IPS DF 6.9 (cell line): ENCODE measurements around the gene GLP1R.

Experiments
- DNase-seq: peaks from one replicate; pipeline ENCODE4 v3.0.0-alpha.2; 2013; ENCODE audit warnings: low read depth, low spot score
- H3K27ac ChIP-seq: one replicate; pipeline ENCODE4 v1.5.1; 2013; ENCODE audit warnings: low read length, control low read depth
- H3K27me3 ChIP-seq: 2 replicates; pipeline ENCODE4 v1.6.1; 2013; ENCODE audit warnings: mild to moderate bottlenecking, low read length; ENCODE audit not compliant: control insufficient read depth, insufficient read depth
- H3K36me3 ChIP-seq: 2 replicates; pipeline ENCODE4 v1.6.1; 2013; ENCODE audit warnings: low read length; ENCODE audit not compliant: control insufficient read depth, insufficient read depth
- H3K4me1 ChIP-seq: 2 replicates; pipeline ENCODE4 v1.6.1; 2013; ENCODE audit warnings: low read length; ENCODE audit not compliant: control insufficient read depth, insufficient read depth
- H3K4me3 ChIP-seq: 2 replicates; pipeline ENCODE4 v1.5.1; 2013; ENCODE audit warnings: mild to moderate bottlenecking, low read length
- H3K9me3 ChIP-seq: 2 replicates; pipeline ENCODE4 v1.6.1; 2013; ENCODE audit warnings: low read length, inconsistent platforms; ENCODE audit not compliant: control insufficient read depth, insufficient read depth
- WGBS: extraction: QIAGEN DNeasy Blood & Tissue Kit; methylation state at CpG from one replicate; pipeline ENCODE4 v1.1.7; 2013; ENCODE audit warnings: mixed read lengths, missing lambda C conversion rate; ENCODE audit not compliant: insufficient read length, insufficient coverage; 5-methylcytosine and 5-hydroxymethylcytosine counted together

Gene GLP1R

DNA sequence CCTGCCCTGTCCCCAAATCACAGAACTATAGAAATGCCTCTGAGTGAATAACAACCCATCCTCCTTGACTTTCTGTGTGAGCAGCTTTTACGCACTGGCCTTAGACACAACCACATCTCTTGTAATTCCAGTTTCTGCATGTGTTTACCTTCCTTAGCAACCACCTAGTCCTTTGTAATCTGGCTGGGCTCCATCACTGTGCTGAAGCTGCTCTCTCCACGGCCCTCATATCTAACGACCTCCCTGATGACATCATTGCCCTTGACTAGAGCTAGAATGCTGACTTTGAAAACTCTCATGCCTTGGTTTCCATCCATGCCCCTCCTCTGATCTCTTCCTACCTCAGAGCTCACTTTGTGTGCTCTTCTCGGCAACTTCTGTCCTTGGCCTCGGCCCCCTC is 30.5 kb upstream of the GLP1R start:
- Histone ChIP-seq H3K4me3 (no peak overlapping the region), H3K36me3 (no peaks in the 10 kb centered on the region), H3K9me3 (no peaks in the 10 kb centered on the region), H3K4me1 (no peaks in the 10 kb centered on the region), H3K27me3 (no peaks in the 10 kb centered on the region), H3K27ac (no peak overlapping the region)
- no CpG with 5 or more reads among the region's 5 CpGs for WGBS
- no peak for DNase-seq

DNA sequence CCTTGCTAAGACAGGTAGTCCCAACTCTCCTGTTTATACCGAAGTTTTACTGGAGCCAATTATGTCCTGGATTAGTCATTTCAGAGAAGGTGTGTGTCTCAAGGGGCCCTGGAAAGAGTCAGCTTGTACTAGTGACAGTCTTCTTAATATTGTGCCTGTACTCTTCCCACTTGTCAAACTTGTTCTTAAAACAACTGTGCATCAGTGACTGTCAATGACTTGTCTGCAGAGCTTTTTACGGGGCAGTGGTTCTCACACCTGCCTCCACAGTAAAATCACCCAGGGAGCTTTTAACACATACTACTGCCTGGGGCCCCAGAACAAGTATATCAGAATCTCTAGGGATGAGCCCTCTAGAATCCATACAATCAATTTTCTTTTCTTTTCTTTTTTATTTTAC is 28.4 kb upstream of the GLP1R start:
- no peaks in the 10 kb centered on the region for H3K36me3 ChIP-seq
- no peak for DNase-seq
- no CpG with 5 or more reads among the region's 2 CpGs for WGBS
- no peaks in the 10 kb centered on the region for H3K4me1 ChIP-seq
- H3K27ac ChIP-seq, result no peak overlapping the region
- no peak overlapping the region for H3K4me3 ChIP-seq
- no peaks in the 10 kb centered on the region for H3K27me3 ChIP-seq
- no peaks in the 10 kb centered on the region for H3K9me3 ChIP-seq

DNA sequence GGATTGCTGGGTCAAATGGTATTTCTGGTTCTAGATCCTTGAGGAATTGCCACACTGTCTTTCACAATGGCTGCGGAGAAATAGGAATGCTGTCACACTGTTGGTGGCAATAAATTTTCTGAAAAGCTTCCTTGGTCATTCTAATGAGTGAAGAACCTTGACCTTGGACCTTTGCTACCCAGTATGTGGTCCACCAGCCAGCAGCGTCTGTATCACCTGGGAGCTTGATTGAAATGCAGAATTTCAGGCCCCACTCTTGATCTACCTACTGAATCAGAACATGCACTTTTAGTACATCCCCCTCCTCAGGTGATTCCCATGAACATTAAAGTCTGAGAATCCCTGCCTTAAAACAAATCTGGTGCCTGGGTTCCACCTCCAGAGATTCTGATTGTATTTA is 27.5 kb upstream of the GLP1R start:
- no CpG with 5 or more reads among the region's 2 CpGs for WGBS
- Histone ChIP-seq H3K27me3 (no peaks in the 10 kb centered on the region), H3K4me1 (no peaks in the 10 kb centered on the region), H3K36me3 (no peaks in the 10 kb centered on the region), H3K4me3 (no peak overlapping the region), H3K27ac (no peak overlapping the region), H3K9me3 (no peaks in the 10 kb centered on the region)
- no peak for DNase-seq

DNA sequence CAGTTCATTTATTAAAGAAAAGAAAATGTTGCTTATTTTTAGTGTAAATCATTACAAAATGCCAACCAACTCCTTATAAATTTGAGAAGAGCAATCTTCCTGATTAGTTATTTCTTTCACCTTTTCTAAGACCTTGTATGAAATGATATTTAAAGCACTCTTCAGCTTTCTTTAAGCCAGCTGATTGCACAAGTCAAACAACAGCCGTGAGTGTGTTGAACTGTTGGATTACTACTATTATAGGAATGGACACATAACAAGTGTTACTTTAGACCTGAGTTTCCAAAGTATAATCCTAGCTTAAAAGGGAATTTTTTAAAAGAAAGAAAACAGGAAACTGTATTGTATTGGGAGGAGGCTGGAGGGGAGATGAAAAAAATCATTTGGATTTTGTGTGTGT is 26.8 kb upstream of the GLP1R start:
- no peaks in the 10 kb centered on the region for H3K36me3 ChIP-seq
- no CpG with 5 or more reads among the region's 1 CpG for WGBS
- H3K9me3 ChIP-seq, result no peaks in the 10 kb centered on the region
- H3K27ac ChIP-seq, result no peak overlapping the region
- DNase-seq, result no peak
- H3K4me1 ChIP-seq, result no peaks in the 10 kb centered on the region
- no peaks in the 10 kb centered on the region for H3K27me3 ChIP-seq
- H3K4me3 ChIP-seq, result no peak overlapping the region

DNA sequence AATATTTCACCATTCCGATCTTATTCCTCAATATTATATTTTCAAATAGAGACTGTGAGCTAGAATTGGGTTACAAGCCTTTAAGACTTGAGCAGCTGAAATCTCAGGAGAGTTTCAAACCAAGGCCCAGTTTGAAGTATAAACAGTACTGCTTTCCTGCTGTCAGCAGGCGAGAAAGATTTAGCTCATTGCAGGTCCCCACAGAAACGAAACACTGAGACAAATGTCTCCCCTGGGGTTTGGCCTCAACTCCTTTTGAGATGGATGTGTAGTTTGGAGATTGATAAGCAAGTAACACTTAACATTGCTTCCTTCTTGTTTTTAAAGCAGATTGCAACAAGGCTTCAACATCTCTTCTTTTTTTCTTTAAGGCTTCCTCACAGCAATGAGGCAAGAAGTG is 22.4 kb upstream of the GLP1R start:
- no peaks in the 10 kb centered on the region for H3K4me1 ChIP-seq
- H3K27ac ChIP-seq, result no peak overlapping the region
- DNase-seq, result no peak
- H3K27me3 ChIP-seq, result no peaks in the 10 kb centered on the region
- H3K9me3 ChIP-seq, result no peaks in the 10 kb centered on the region
- WGBS, result no CpG with 5 or more reads among the region's 3 CpGs
- H3K4me3 ChIP-seq, result no peak overlapping the region
- no peaks in the 10 kb centered on the region for H3K36me3 ChIP-seq

DNA sequence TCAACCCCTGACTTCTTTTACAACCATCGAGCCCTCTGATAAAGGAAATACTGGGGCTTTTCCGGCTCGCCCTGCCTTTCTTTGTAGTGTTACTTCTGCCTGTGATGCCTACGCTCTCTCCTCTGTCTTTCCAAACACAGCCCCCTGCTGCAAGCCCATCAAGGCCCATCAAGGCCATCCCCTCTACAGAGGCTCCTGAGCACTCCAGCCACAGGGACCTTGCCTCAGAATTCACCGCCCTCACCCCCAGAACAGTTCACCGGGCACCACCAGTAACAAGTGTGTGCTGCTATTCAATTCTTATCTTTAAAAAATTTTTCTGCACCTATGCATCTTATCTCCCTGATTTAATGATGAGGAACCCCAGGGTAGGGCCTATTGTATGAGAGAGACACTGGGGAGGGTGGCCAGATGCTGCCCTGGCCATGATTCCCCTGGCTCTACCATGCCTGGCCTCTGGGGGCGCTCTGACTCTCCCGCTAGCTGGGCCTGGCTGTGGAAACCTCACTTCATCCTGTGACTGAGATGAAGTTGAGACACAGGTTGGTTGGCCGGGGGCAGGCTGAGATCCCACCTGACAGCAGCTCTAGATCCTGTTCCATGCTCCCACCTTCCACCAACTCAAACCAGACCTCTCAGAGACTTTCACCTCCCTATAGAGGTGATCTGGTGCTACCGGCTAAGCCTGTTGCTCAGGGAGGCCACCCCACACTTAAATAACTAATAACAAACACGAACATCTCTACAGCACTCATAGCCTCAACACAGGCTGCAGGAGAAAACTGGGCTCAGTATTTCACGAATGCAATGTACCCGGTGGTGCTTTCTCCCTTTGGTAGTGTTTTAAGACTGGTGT is 19.2 kb upstream of the GLP1R start:
- no peaks in the 10 kb centered on the region for H3K27me3 ChIP-seq
- WGBS, result no CpG with 5 or more reads among the region's 13 CpGs
- no peak overlapping the region for H3K4me3 ChIP-seq
- H3K27ac ChIP-seq, result no peak overlapping the region
- no peaks in the 10 kb centered on the region for H3K4me1 ChIP-seq
- H3K9me3 ChIP-seq, result no peaks in the 10 kb centered on the region
- no peaks in the 10 kb centered on the region for H3K36me3 ChIP-seq
- no peak for DNase-seq

DNA sequence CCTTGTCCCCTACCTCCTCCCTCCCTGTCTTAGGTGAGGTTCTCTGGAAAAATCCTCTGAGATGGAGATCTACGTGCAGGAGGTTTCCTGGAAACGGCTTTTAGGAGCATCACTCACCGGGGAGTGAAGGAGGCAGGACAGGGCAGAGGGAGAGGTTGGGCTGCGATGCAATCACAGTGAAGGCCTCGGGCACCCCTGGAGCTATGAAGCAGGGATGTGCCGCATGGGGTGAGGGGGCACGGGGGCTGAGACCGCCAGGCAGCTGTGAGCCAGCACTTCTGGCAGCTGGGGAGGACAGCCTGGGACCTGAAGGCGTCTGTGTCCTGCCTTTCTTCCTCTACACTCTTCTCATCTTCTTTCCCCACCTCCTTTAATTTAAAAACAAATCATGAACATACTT is 12.9 kb upstream of the GLP1R start:
- no CpG with 5 or more reads among the region's 9 CpGs for WGBS
- Histone ChIP-seq H3K9me3 (no peaks in the 10 kb centered on the region), H3K27ac (no peak overlapping the region), H3K4me1 (0 out of 2 replicates have a peak, but pooled peaks cover 2% of the 10 kb centered on the region), H3K4me3 (no peak overlapping the region), H3K36me3 (no peaks in the 10 kb centered on the region), H3K27me3 (no peaks in the 10 kb centered on the region; the same call in 1 of the 2 replicates)
- no peak for DNase-seq

DNA sequence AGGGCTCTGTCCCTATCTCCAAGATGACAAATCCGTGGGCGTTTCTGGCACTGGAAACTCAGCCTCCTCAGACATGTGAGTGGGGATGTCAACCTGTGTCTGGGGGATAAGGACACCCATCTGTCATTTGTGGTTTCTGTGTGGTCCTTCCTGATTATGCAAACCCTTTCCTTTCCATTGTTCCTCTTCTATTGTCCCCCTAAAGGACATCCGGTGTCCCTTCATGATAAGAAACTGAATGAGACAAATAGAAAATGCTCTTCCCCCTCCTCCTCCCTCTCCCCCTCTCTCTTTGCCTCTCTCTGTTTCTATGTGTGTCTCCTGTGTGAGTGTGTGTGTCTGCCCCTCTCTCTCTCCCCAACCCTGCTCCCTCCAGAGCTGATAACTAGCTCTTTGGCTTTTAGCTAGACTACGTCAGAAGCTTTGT is 11.5 kb upstream of the GLP1R start:
- H3K36me3 ChIP-seq, result no peaks in the 10 kb centered on the region
- 0 out of 2 replicates have a peak, but pooled peaks cover 2% of the 10 kb centered on the region for H3K4me1 ChIP-seq
- no peak for DNase-seq
- H3K27ac ChIP-seq, result no peak overlapping the region
- H3K27me3 ChIP-seq, result no peaks in the 10 kb centered on the region; the same call in 1 of the 2 replicates
- H3K4me3 ChIP-seq, result no peak overlapping the region
- no peaks in the 10 kb centered on the region for H3K9me3 ChIP-seq
- WGBS, result no CpG with 5 or more reads among the region's 4 CpGs

DNA sequence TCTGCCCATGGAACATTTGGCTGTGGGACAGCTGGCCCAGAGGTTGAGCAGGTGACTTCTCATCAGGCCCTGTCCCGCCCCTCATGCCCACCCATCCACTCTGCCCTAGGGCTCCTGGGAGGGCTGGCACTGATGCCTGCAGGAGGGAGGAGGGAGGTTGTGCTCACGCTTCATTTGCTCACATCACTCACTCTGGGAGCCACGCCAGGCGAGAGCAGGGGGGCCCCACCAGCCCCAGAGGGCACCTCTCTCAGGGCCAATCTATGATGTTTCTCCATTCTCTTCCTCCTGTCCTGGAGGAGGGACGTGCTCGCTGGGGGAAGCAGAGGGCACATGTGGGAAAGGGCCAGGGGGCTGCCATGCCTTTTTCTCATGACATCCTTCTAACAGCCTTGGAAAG is 10.9 kb upstream of the GLP1R start:
- no peaks in the 10 kb centered on the region for H3K9me3 ChIP-seq
- DNase-seq, result no peak
- no CpG with 5 or more reads among the region's 6 CpGs for WGBS
- H3K4me3 ChIP-seq, result no peak overlapping the region
- H3K27me3 ChIP-seq, result no peaks in the 10 kb centered on the region; the same call in 1 of the 2 replicates
- no peak overlapping the region for H3K27ac ChIP-seq
- 0 out of 2 replicates have a peak, but pooled peaks cover 2% of the 10 kb centered on the region for H3K4me1 ChIP-seq
- H3K36me3 ChIP-seq, result no peaks in the 10 kb centered on the region

DNA sequence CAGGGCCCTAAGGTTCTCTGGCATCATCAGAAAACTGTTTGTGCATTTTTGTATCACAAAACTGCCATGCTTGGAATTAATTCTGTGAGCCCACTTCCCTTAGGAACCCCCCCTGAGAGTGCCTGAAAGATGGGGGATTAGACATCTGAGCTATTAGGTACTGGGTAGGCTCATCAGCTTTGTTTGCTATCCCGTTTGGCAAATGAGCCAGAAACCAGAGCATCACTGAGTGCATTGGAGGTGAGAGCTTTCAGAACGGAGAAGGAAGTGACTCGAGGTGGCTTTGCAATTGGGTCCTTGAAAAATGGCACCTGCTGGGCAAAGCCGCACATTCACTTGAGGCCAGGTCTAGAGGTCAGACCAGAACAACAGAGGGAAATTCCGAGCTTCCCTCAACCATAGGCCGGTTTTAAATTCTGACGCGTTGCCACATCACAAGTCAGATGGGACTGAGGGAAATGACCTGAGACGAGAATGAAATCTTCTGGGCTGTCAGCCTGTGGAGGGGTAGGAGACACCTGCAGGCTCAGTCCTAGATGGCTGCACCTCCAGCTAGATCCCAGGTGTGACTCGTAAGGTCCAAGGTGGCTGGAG is 8.4 kb upstream of the GLP1R start:
- DNase-seq, result no peak
- no CpG with 5 or more reads among the region's 10 CpGs for WGBS
- Histone ChIP-seq H3K27ac (no peak overlapping the region), H3K36me3 (no peaks in the 10 kb centered on the region), H3K27me3 (no peaks in the 10 kb centered on the region; the same call in 1 of the 2 replicates), H3K9me3 (no peaks in the 10 kb centered on the region), H3K4me3 (no peak overlapping the region), H3K4me1 (0 out of 2 replicates have a peak, but pooled peaks cover 2% of the 10 kb centered on the region)
